HG03520 (cell line): ENCODE measurements around the gene ENPP6.
"Not testable (repeated sequence)": the region's sequence is repeated elsewhere in the genome, so short reads cannot be mapped to it uniquely, and the experiment has no call there.

Source experiments
- ATAC-seq: cut with Tn5 transposase; IDR thresholded peaks from one replicate; pipeline ENCODE4 v1.9.1; 2021; ENCODE audit warnings: mild to moderate bottlenecking, moderate library complexity; ENCODE audit not compliant: unreplicated experiment

Gene ENPP6

DNA sequence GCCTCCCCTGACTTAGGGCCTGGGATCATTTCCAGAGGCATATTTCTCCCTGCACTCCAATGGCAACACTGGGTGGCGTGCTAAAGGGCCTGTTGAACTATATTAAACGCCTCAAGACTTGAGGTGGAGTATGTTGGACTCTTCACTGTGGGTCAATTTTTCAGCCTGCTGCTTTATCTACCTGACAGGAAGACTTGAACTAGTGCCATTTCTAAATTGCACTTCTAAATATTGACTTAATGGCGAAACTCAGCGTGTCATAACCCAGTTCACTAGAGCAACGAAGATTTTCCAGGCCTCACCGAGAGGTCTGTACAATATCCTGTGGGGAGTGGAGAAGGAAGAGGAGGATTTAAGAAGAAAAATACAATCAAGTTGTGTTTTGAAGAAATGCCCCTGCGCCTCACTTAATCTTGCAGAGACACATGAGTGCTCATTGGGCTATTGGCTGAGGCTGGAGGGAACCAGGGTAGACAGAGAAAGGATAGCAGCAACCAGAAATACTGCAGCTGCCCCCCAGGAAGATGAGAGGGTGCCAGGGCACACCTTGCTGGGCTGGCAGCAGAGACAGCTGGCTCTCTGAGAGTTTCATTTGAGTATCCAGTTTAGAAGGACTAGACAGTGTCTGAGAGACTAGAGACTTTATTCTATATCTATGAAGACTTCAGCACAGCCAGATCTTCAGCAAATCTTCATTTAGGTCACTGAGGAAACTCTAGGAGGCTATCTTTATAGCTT, 67.4 kb downstream of the ENPP6 start:
- no peak for ATAC-seq

DNA sequence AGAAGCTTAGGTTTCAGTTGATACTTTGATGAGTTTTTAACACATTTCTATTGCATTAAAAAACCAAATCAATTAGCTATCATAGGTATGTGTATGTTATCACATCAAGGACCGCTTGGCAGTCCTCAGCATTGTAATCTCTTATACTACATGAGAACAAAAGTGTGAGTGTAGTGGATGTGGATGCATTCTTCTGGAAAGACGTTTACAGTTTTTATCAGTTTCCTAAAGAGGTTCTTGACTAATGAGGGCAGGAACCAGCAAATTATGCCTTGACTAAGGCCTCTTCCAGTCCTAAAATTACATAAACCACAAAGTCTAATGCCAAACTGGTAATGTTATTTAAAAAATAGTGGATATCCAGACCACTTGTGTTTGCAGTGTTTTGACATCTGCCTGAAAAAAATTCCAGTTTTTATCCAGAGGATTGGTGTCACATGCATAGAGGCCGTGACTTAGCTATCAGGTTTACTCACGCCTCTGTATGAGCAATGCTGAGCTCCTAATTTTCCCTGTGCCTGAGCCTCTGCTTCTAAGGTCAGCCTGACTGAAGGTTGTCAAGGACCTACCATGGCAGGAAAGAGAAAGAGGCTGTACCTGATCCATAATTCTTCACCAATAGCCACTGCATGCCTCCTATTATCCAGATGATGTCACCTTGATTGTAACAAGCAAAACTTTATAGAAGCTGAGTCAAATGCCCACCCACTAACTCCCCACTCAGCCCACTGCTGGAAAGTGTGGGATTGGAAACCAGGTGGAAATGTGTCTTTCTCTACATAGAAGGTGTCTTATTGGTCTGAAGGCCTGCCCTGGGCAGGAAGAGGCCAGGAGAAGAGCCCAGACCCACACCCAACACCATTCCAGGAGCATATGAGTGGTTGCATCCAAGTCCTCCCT, 68.7 kb downstream of the ENPP6 start:
- ATAC-seq, result no peak

GRCh38 chr4:184147858-184148737, 69.6 kb downstream of the ENPP6 start:
- ATAC-seq, result no peak

- no peak for ATAC-seq
These were observed 70.7 kb downstream of the ENPP6 start for GRCh38 chr4:184146951-184147350.

- ATAC-seq, result no peak
These were observed 72.1 kb downstream of the ENPP6 start for GRCh38 chr4:184145596-184145995.

DNA sequence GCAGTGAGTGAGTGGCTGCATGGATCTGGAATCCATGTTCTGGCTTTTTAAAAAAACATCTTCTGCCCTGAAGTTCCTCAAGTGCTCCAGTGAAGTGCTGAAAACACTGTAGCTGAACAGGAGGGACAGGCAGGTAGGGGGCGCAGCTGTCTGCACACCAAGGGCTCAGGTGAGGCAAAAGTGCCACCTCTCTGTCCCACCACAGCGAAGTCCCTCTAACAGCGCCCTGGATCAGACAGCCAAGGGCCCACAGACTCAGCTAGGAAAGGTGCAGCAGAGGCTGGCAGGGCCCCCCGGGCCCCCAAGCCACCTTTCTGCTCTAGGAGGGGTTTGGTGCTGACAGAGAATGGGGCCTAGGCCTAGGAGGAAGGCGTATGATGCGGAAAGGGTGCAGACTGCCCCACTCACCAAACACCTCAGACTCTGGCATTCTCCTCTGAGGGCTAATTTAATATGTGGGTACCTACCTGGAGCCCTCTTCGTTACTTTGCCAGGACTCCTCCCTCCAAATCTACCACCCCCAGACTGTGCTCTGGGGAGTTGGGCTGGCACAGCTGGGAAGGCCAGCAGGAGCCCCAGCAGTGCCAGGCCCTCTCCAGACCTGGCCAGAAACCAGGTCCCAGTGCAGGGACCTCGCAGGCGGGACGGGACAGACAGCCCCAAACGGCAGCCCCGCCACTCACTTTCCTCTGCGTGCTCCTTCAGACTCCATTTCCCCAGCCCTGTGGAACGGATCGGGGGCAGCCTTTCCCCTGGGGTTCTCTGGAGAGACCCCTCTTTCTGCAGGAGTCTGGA, 73.7 kb downstream of the ENPP6 start:
- no peak for ATAC-seq

DNA sequence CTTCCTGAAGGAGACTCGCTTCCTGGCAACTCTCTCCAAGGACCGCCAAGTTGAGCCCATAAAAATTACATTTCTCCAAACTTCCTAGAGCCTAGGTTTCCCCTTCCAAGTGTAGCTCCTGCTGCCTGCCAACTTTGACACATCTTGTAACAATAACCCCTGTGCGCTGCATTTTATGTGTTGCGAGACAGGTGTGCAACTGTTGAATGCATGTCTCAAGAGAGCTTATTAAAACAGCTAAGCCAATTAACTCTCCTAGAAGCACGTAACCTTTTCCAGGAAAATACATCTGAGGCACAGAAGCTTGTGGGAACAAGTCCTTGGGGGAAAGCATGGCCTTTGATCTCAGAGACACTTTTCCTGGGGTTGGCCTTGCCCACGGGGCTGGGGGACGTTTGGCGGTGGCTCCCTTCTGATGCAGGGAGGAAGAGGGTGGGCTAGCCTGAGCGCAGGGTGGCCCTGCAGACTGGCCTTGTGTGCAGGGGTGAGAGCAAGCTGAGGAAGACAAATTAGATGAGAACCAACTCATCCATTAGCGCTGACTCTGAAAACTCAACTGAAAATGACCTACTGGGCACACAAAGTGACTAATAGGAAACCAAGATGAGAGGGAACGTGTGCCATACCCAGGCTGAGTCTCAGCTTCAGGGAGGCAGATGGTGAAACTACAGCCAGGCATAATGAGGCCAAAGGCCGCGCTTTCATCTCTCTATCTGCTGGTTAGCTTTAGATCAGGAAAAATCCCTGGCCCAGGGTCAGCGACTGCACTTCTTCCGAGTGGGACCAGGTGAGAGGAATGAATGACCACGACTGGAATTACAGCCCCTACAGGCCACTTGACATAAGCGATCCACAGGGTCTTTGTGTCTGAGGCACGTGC, 75.3 kb downstream of the ENPP6 start:
- no peak for ATAC-seq

- ATAC-seq, result not testable (repeated sequence)
These were observed 76.8 kb downstream of the ENPP6 start for GRCh38 chr4:184140901-184141300.

- no peak for ATAC-seq
These were observed 81.1 kb downstream of the ENPP6 start for GRCh38 chr4:184136525-184136924.

DNA sequence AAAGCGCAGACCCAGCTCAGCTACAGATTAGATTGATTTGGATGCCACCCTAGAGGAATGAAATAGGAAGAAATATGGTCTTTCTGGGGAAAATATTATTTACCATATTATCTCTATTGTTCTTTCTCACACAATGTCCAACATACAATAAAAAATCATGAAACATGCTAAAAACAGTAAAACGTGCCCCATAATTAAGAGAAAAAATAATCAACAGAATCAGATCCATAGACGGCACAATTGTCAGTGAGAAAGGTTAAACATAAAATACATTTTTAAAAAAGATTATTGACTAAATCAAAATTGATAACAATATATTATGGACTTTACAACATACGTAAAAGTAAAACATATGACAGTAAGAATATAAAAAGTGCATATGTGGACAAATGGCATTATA, 90.9 kb downstream of the ENPP6 start:
- no peak for ATAC-seq

DNA sequence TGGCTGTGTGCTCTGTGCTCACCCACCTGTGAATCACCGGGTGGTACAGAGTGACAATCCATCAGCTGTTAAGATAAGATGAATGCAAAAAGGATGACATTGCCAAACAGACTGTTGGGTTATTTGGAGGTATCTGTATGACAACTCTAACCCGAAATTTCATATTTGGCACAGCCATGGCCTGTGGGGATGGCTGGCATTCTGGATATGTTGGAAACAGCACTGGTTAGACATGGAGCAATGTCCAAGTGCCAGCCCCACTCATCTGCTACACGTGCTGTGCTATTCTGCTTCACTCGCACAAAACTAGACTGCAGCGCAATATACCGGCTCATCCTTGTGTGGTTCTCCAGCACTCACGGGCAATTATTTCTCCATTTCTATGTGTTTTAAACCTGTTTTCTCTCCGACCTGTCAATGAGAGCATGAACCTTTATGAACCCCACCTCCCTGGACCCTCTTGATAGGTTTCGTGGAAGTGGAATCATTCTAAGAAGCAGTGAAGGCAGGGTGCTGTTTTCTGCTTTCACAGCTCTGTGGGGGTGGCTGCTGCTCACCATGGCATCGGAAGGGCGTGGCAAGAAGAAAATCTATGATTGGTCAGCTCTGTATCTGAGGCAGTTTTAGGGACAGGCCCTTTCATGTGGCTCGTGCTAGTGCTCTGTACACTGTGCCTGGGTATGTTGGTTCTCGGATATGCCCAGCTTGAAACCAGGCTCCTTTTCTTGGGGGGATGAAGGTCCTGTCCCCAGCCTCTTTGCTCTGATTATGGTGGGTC, 94.9 kb downstream of the ENPP6 start:
- no peak for ATAC-seq

- ATAC-seq, result no peak
These were observed 97.0 kb downstream of the ENPP6 start for GRCh38 chr4:184120549-184121127.

GRCh38 chr4:184117662-184118199, 99.9 kb downstream of the ENPP6 start:
- no peak for ATAC-seq

- no peak for ATAC-seq
These were observed 102.3 kb downstream of the ENPP6 start for GRCh38 chr4:184115399-184115798.

DNA sequence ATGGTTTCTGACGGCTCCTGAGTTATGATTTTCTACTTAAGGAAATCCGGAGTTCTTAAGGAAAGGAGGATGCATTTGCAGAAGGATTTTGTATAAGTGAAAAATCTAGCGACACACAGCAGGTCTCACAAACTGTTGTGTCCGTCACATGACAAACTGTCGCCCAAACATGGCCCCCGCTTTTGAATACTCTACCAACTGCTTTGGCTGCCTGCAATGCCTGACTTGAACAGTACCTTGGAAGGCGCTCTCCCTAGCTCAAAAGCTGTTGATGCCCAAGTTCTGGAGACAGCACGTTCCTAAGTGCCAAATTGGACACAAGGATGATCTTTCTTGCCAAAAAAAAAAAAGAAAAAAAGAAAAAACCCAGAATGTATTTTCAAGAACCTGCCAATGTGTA, 103.2 kb downstream of the ENPP6 start:
- ATAC-seq, result no peak

GRCh38 chr4:184112006-184112550, 105.6 kb downstream of the ENPP6 start:
- no peak for ATAC-seq

DNA sequence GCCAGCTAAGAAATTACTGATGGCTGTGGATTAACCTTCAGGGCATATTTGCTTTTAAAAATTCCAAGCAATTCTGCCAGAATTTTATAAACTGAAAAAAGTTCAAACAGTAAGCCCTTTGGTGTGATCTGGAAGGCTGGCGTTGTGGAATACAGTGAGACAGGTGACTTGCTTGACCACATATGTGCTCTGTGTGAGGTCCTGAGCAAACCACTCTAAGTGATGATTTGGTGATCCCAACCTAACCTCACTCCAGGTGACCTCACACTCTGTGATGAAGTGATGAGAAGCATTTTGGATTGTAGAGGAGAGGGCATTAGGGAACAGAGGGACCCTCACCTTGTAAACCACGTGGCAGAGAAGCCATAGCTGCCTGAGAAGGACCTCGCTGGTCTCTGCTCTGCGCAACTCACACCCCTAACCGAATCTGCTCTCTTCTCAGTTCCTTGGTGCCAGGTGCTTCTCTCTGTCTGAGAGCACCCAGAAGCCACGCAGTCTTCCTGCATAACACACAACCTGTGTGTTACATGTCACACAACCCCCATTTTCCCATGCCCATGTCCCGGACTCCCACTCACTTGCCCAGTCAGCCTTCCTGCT, 106.3 kb downstream of the ENPP6 start:
- ATAC-seq, result no peak
